ENCODE results near the gene KYNU.

GRCh38 chr2:143051465-143051864, 174.0 kb downstream of the KYNU start:
- TF ChIP-seq CTCF (IDR thresholded peaks at IDR 0.05): no peak
- no peak for TF ChIP-seq POLR2A (IDR thresholded peaks at IDR 0.05)
